ENCODE results near the gene SPDYE4. TPM values are rescaled to one million over a fixed set of nuclear protein-coding genes. Genes with fewer than 3 reads are reported as not detected.
A peak's percentile ranks its signal among the peaks of the same experiment; 100 is the strongest.
"Not testable (repeated sequence)": the region's sequence is repeated elsewhere in the genome, so short reads cannot be mapped to it uniquely, and the experiment has no call there.

Gene SPDYE4, protein sequence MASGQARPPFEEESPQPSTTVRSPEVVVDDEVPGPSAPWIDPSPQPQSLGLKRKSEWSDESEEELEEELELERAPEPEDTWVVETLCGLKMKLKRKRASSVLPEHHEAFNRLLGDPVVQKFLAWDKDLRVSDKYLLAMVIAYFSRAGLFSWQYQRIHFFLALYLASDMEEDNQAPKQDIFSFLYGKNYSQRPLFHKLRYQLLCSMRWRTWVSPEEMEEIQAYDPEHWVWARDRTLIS
- not detected for total RNA-seq

DNA sequence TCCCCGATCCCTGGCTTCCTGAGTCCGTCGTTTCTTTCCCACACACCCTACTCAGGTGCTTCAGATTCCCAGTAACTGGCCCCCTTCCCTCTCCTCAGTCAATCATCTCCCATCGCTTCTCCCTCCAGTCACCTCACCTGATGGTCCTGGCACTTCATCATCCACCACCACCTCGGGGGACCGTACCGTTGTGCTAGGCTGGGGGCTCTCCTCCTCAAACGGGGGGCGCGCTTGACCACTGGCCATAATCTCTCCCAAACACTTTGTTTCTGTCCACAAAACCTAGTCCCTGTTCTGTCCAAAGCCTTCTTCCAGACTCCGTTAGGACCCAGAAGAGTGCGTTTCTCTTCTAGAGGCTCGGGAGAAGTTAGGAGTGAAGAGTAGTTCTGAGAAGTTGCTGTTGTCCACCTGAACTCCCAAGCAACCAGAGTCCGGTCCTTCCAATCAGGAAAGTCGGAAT, at the start of gene SPDYE4:
SPDYE4 (minus strand) TSS at position 410 of the 460 bp plus-strand sequence; CDS start at position 246, 164 bp downstream.
- no peak for ATAC-seq
- no peak for DNase-seq (ENCODE audit: low spot score)
- intact Hi-C loops (cut with DNase I) = no loop called here

DNA sequence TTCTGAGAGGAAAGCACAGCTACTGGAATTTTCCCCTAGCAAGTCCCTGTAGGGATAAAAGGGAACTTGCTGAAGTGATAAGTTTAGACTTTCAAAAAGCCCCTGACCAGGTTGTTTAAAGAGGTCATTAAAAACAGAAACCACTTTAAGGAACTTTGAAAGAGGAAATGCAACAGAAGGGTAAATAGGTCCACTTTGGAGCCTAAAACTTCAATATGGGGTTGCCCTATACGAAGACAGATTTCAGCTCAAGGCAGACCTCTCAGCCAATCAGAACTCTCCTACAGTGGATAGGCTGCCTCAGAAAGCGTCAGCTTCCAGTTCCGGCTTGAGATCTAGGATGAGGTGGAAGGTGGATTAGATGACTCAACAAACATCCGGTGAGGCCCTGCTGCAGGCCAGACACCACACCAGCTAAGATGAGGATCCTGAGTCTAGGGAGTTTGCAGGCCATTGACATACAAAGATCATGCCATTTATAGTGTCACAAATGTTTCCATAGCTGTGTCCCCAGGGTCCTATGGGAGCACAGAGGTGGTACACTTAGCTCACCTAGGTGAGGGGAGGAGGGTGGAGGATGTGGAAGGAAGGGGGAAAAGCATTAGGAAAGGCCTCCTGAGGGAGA, 48.7 kb upstream of the SPDYE4 start:
- ATAC-seq (peak; percentile 62), DNase-seq (ENCODE audit: low spot score) (no peak)
- intact Hi-C loops (cut with DNase I) = no loop called here

DNA sequence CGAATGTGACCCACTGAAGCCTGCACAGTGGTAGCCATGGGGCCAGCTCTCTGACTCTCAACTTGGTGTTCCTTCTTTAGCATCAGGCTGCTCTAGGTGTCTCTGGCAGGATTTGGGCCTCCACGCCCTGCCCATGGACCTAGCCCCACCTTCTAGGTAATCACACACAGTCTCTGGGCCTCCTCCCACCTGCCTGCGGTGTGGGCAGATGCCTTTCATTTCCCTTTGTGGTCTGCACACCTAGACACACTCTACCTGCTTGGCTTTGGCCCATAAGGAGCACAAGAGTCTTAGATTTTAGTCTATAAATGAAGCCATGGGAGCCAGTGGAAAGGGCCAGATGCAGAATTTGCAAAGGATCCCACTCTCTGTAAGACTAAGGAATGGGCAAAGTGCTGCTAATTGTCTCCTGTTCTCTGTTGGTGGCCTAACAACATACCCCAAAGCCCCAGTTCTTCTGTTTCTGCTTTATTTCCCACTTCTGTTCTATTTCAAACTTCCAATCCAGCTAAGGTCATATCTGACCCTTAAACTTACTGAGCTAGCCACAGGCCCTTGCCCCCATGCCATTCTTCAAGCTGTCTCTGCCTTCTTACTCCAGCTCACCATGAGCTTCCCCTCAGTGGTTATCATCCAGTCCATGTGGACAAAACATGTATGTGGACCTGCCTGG, 48.0 kb upstream of the SPDYE4 start:
- intact Hi-C loops (cut with DNase I) = no loop called here
- no peak for DNase-seq (ENCODE audit: low spot score)
- ATAC-seq = no peak

DNA sequence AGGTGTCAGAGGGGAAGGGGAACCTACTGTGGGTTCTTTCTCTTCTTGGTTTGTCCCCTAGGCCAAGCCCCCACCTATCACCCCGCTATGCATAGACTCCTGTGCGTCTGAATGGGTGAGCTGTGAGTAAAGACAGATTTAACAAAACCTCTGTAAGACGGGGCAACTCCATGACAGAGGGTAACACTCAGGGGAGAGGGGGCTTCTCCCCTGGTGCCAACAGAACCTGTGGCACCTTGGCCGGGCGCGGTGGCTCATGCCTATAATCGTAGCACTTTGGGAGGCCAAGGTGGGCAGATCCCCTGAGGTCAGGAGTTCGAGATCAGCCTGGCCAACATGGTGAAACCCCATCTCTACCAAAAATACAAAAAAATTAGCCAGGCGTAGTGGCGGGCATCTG, 47.0 kb upstream of the SPDYE4 start:
- intact Hi-C loops (cut with DNase I); DNase-seq (ENCODE audit: low spot score); ATAC-seq: not testable (repeated sequence)

- ATAC-seq (peak; percentile 13), DNase-seq (ENCODE audit: low spot score) (no peak)
- intact Hi-C loops (cut with DNase I) = no loop called here
Measured at GRCh38 chr17:8803531-8804420, 45.4 kb upstream of the SPDYE4 start.

GRCh38 chr17:8801135-8801840, 42.9 kb upstream of the SPDYE4 start:
- intact Hi-C loops (cut with DNase I) = no loop called here
- no peak for DNase-seq (ENCODE audit: low spot score)
- no peak for ATAC-seq

- no peak for DNase-seq (ENCODE audit: low spot score)
- no peak for ATAC-seq
- intact Hi-C loops (cut with DNase I) = no loop called here
Measured at GRCh38 chr17:8800656-8801055, 42.3 kb upstream of the SPDYE4 start.

GRCh38 chr17:8799570-8800212, 41.3 kb upstream of the SPDYE4 start:
- intact Hi-C loops (cut with DNase I) = no loop called here
- no peak for DNase-seq (ENCODE audit: low spot score)
- ATAC-seq = no peak

- no peak for ATAC-seq
- DNase-seq (ENCODE audit: low spot score) = no peak
- intact Hi-C loops (cut with DNase I) = no loop called here
Measured at GRCh38 chr17:8798846-8799569, 40.7 kb upstream of the SPDYE4 start, which contains the start of gene MFSD6L. Gene MFSD6L (minus strand): TSS chr17:8799365. CDS start chr17:8799120, 245 bp downstream.

DNA sequence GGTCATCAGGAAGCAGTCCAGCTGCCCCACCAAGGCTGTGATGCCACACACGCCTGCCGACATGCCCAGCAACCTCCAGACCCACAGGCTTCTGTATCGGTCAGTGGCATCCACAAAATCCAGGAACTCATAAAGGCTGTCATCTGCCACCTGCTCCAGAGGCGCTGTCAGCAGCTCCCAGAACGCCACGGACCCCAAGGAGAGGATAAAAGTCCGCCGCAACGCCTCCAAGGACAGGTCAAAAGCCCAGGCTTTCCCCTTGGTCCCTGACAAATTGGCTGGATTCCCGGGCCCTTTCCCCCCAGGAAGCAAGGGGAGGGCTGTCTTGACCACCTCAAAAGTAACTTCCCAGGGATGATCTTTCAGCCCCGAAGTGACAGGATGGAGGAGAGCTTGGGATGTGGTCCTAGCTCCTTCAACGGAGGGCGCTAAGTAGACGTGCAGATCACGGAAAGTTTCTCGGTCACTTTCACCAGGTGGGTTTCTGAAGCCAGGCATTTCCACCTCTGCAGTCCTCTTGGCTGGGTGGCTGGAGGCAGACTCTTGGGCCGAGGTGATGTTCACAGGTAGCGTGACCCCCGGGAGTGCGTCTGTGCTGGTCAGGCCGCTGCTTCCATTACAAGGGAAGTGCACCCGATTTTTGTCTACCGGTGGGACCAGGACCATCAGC, 40.0 kb upstream of the SPDYE4 start:
- ATAC-seq (no peak), DNase-seq (ENCODE audit: low spot score) (no peak)
- intact Hi-C loops (cut with DNase I) = no loop called here

DNA sequence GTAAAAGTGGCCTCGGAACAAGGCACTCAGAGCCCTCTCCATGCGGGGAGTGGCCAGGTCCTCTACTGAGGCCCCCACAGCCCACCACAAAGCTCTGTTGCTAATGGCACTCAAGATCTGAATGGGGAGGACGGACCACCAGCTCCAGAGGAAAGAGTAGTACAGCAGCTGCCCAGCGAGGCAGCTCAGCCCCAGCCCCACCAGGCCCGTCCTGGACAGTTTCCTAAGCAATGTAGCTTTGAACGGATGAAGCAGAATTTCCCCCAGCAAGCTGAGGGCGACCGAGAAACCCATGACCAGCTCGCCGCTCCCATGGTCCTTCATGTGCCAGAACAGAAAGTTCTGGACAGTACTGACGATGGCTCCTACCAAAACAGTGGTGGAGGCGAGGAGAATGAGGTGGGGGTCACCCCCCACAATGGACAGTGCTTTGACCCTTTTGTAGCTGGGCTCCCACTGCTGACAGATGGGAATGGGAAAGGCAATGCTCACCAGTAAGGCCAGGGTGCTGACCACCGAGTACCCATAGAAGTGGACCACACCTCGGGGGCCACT, 39.4 kb upstream of the SPDYE4 start:
- DNase-seq (ENCODE audit: low spot score) (no peak), ATAC-seq (no peak)
- intact Hi-C loops (cut with DNase I) = no loop called here

DNA sequence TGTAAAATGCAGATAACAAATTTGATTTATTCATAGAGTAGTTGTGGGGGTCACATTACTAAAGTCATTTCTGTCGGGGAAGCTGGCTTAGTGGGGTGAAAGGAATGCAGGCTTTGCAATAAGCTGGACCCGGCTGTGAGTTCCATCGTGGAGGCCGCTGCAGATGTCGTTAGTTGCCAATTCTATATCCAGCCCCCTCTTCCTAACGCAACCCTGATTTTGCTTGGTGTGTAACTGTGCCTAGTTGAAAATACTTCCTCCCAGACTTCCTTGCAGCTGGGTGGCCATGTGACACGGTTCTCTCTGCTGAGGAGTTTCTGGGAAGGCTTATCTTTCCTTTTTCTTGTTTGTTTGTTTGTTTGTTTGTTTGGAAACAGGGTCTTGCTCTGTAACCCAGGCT, 36.3 kb upstream of the SPDYE4 start:
- ATAC-seq (peak; percentile 59), DNase-seq (ENCODE audit: low spot score) (no peak)
- intact Hi-C loops (cut with DNase I) = no loop called here

GRCh38 chr17:8793649-8794048, 35.3 kb upstream of the SPDYE4 start:
- ATAC-seq (no peak), DNase-seq (ENCODE audit: low spot score) (no peak)
- intact Hi-C loops (cut with DNase I) = no loop called here

GRCh38 chr17:8792646-8793045, 34.3 kb upstream of the SPDYE4 start:
- ATAC-seq = no peak
- no peak for DNase-seq (ENCODE audit: low spot score)
- intact Hi-C loops (cut with DNase I) = no loop called here

DNA sequence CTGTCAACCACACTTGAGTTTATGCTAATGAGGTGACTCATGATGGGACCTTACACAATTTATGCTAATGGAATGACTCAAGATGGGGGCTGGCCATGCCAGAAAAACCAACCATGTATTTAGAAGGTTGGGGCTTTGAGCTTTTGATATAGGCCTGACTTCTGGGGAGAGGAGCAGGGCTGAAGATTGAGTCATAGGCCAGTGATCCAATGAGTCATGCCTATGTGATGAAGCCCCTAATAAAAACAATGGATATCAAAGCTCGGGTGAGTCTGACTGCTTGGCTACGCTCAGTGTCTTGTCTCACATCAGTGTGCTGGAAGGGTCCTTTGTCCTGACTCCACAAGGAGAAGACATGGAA, 33.5 kb upstream of the SPDYE4 start:
- intact Hi-C loops (cut with DNase I) = no loop called here
- no peak for ATAC-seq

GRCh38 chr17:8791248-8791909, 33.0 kb upstream of the SPDYE4 start:
- no peak for ATAC-seq
- no peak for DNase-seq (ENCODE audit: low spot score)
- intact Hi-C loops (cut with DNase I) = no loop called here

More for the DNA sequence above, 33.5 kb upstream of the SPDYE4 start:
- no peak for DNase-seq (ENCODE audit: low spot score)

Measured in sciatic nerve (tissue), 2 donors.